Neural progenitor cell (in vitro differentiated cells): Measurements from ENCODE around the gene MIPEP.

Experiments used
- CTCF ChIP-seq: fragments of 200-600 bp; sonication (generic); IDR thresholded peaks from 2 replicates; pipeline ENCODE4 v1.5.1; 2017; ENCODE audit warnings: antibody characterized with exemption, mild to moderate bottlenecking
- EZH2 ChIP-seq: fragments of 200-600 bp; sonication (generic); IDR thresholded peaks from 2 replicates; pipeline ENCODE4 v1.6.1; 2017; ENCODE audit warnings: antibody characterized with exemption, mild to moderate bottlenecking, moderate library complexity

- TF ChIP-seq CTCF = no peak
- TF ChIP-seq EZH2 = no peak
These were observed 118.2 kb downstream of the MIPEP start for GRCh38 chr13:23770973-23771372.
